A549 (cell line): ENCODE results near the gene DYDC1.

Experiments
- HDAC2 ChIP-seq: fragments of 200-600 bp; sonication (generic); IDR thresholded peaks from 2 replicates; pipeline ENCODE4 v1.6.1; 2016
- KDM1A ChIP-seq: fragments of 200-600 bp; sonication (generic); IDR thresholded peaks from 2 replicates; pipeline ENCODE4 v1.6.1; 2016; ENCODE audit warnings: low read depth, mild to moderate bottlenecking
- KDM5A ChIP-seq: fragments of 200-600 bp; sonication (generic); IDR thresholded peaks from 2 replicates; pipeline ENCODE4 v1.6.1; 2016; ENCODE audit warnings: antibody characterized with exemption, mild to moderate bottlenecking
- MAFK ChIP-seq: fragments of 450-650 bp; IDR thresholded peaks from 2 replicates; pipeline ENCODE4 v1.6.1; 2014; ENCODE audit not compliant: partially characterized antibody
- MAZ ChIP-seq: fragments of 150-350 bp; IDR thresholded peaks from 2 replicates; pipeline ENCODE4 v1.6.1; 2014; ENCODE audit warnings: antibody characterized with exemption, low read depth, low read length, borderline replicate concordance
- MYC ChIP-seq: IDR thresholded peaks from 2 replicates; pipeline ENCODE4 v1.6.1; 2012; ENCODE audit warnings: mild to moderate bottlenecking, inconsistent platforms, low read length, improper control_type of control experiment, borderline replicate concordance
- POLR2A ChIP-seq: IDR thresholded peaks from 2 replicates; pipeline ENCODE4 v1.6.1; 2012; ENCODE audit warnings: mild to moderate bottlenecking, low read length
- SMC3 ChIP-seq: fragments of >200 bp; sonication (Bioruptor Twin); formaldehyde crosslinking; IDR thresholded peaks from 3 replicates; pipeline ENCODE4 v1.6.1; 2018; ENCODE audit warnings: inconsistent platforms
- TF ChIP-seq, protein P1 (sequence below): fragments of >200 bp; sonication (Bioruptor Twin); formaldehyde crosslinking; IDR thresholded peaks from 3 replicates; pipeline ENCODE4 v1.5.1; 2016
- TF ChIP-seq, protein P2 (sequence below): IDR thresholded peaks from 2 replicates; pipeline ENCODE4 v1.6.1; 2012

DNA sequence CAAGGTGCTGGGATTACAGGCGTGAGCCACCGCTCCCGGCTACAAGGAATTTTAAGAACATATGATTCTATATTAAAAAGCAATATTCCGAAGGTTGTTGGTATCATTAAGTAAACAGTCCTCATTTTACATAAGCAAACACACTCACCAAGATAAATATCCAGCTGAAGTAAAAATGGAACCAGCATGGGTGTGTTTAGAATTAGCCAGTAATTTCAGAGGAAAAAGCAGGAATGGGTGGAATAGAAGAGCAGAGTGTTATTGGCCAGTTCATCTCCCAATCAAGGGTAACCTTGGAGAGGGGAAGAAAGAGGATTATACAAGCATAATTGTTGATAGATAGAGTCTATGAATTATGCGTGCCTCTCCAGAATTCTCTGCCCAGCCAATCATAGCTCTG, 35.4 kb downstream of the DYDC1 start:
- no peak for TF ChIP-seq POLR2A
- TF ChIP-seq MYC: no peak
- no peak for TF ChIP-seq MAZ
- TF ChIP-seq, protein P1, sequence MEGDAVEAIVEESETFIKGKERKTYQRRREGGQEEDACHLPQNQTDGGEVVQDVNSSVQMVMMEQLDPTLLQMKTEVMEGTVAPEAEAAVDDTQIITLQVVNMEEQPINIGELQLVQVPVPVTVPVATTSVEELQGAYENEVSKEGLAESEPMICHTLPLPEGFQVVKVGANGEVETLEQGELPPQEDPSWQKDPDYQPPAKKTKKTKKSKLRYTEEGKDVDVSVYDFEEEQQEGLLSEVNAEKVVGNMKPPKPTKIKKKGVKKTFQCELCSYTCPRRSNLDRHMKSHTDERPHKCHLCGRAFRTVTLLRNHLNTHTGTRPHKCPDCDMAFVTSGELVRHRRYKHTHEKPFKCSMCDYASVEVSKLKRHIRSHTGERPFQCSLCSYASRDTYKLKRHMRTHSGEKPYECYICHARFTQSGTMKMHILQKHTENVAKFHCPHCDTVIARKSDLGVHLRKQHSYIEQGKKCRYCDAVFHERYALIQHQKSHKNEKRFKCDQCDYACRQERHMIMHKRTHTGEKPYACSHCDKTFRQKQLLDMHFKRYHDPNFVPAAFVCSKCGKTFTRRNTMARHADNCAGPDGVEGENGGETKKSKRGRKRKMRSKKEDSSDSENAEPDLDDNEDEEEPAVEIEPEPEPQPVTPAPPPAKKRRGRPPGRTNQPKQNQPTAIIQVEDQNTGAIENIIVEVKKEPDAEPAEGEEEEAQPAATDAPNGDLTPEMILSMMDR: no peak
- no peak for TF ChIP-seq KDM1A
- no peak for TF ChIP-seq HDAC2
- TF ChIP-seq KDM5A: no peak
- TF ChIP-seq, protein P2, sequence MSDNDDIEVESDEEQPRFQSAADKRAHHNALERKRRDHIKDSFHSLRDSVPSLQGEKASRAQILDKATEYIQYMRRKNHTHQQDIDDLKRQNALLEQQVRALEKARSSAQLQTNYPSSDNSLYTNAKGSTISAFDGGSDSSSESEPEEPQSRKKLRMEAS: no peak
- TF ChIP-seq MAFK: no peak
- no peak for TF ChIP-seq SMC3
